ENCODE results near the gene ING5.

- TF ChIP-seq ELF1 (IDR thresholded peaks at IDR 0.05; ENCODE audit: borderline replicate concordance, low read depth), result no peak
- TF ChIP-seq CTCF (IDR thresholded peaks at IDR 0.05 in 2 of 3, conservative IDR thresholded peaks at IDR 0.05 in 1 of 3; ENCODE audit: borderline replicate concordance in 1 of 3, insufficient read depth in 1 of 3, low read depth in 2 of 3, low read length in 2 of 3), result no peak
- no peak for TF ChIP-seq POLR2AphosphoS5 (IDR thresholded peaks at IDR 0.05; ENCODE audit: low read depth, low read length)
- no peak for TF ChIP-seq EZH2 (IDR thresholded peaks at IDR 0.05)
- TF ChIP-seq JUND (IDR thresholded peaks at IDR 0.05), result no peak
- no peak for TF ChIP-seq ZNF274 (IDR thresholded peaks at IDR 0.05; ENCODE audit: low read depth, low read length)
- TF ChIP-seq ZBTB33 (IDR thresholded peaks at IDR 0.05; ENCODE audit: extremely low read depth, insufficient replicate concordance, low read length), result no peak
- no peak for TF ChIP-seq EZH2phosphoT487 (IDR thresholded peaks at IDR 0.05; ENCODE audit: borderline replicate concordance)
These were observed 65.8 kb downstream of the ING5 start for GRCh38 chr2:241767464-241768250.
